ENCODE results near the gene SYTL4. TPM values are rescaled to one million over a fixed set of nuclear protein-coding genes. Genes with fewer than 3 reads are reported as not detected.

The SYTL4 gene
- total RNA-seq, 4 donors from 2014 or later = 14.9 to 30.7 (median 27.8) TPM

GRCh38 chrX:100685284-100685996 lies 46.5 kb downstream of the SYTL4 start:
- H3K9me3 ChIP-seq = no peaks in the 10 kb centered on the region
- peak; percentile 76 to 88 (median 87) for TF ChIP-seq CTCF (IDR thresholded peaks at IDR 0.05)
- TF ChIP-seq POLR2AphosphoS5 (IDR thresholded peaks at IDR 0.05) = no peak
- intact Hi-C loops (cut with DNase I) = loop anchor here (5.0 kb wide), 1 partner anchor 42 kb away; no protein-coding TSS in a partner anchor
- no peak overlapping the region for H3K4me3 ChIP-seq
- no peaks in the 10 kb centered on the region for H3K27me3 ChIP-seq
- H3K4me1 ChIP-seq = peaks cover 0 to 17% (median 3%) of the 10 kb centered on the region in 4 donors
- peaks cover 0 to 30% (median 3%) of the 10 kb centered on the region in 4 donors for H3K36me3 ChIP-seq
- peak; percentile 93 for DNase-seq (ENCODE audit: extremely low spot score)
- WGBS = 38% methylated on average over 5 of the region's 5 CpGs
- H3K27ac ChIP-seq (replicated peaks in 1 of 4) = peak overlapping the region in 1 of 4 donors; percentile 15

- TF ChIP-seq CTCF (IDR thresholded peaks at IDR 0.05) (no peak), POLR2A (IDR thresholded peaks at IDR 0.05; ENCODE audit: low read depth) (no peak), POLR2AphosphoS5 (IDR thresholded peaks at IDR 0.05) (no peak), EP300 (IDR thresholded peaks at IDR 0.05) (no peak)
- Histone ChIP-seq H3K27me3 (no peaks in the 10 kb centered on the region), H3K4me1 (peaks cover 0 to 17% (median 4%) of the 10 kb centered on the region in 4 donors), H3K36me3 (peaks cover 0 to 26% (median 3%) of the 10 kb centered on the region in 4 donors), H3K4me3 (no peak overlapping the region), H3K27ac (replicated peaks in 1 of 4) (no peak overlapping the region), H3K9me3 (no peaks in the 10 kb centered on the region)
- no peak for DNase-seq (ENCODE audit: extremely low spot score)
- intact Hi-C loops (cut with DNase I) = no loop called here
- 84% methylated on average over 8 of the region's 8 CpGs for WGBS
These were observed 49.0 kb downstream of the SYTL4 start for GRCh38 chrX:100682939-100683338.

- Histone ChIP-seq H3K27ac (replicated peaks in 1 of 4) (no peak overlapping the region), H3K9me3 (no peaks in the 10 kb centered on the region), H3K36me3 (peaks cover 0 to 12% (median 0%) of the 10 kb centered on the region in 4 donors), H3K4me3 (no peak overlapping the region), H3K27me3 (no peaks in the 10 kb centered on the region), H3K4me1 (peaks cover 0 to 17% (median 8%) of the 10 kb centered on the region in 4 donors)
- WGBS = 65% methylated on average over 3 of the region's 3 CpGs
- no peak for DNase-seq (ENCODE audit: extremely low spot score)
- intact Hi-C loops (cut with DNase I) = no loop called here
- TF ChIP-seq POLR2AphosphoS5 (IDR thresholded peaks at IDR 0.05) = no peak
- no peak for TF ChIP-seq EP300 (IDR thresholded peaks at IDR 0.05)
- no peak for TF ChIP-seq POLR2A (IDR thresholded peaks at IDR 0.05; ENCODE audit: low read depth)
- no peak for TF ChIP-seq CTCF (IDR thresholded peaks at IDR 0.05)
These were observed 50.3 kb downstream of the SYTL4 start for GRCh38 chrX:100681599-100681998.

- no peaks in the 10 kb centered on the region for H3K27me3 ChIP-seq
- TF ChIP-seq POLR2A (IDR thresholded peaks at IDR 0.05; ENCODE audit: low read depth) = no peak
- TF ChIP-seq POLR2AphosphoS5 (IDR thresholded peaks at IDR 0.05) = no peak
- no peak for TF ChIP-seq EP300 (IDR thresholded peaks at IDR 0.05)
- no peak for TF ChIP-seq CTCF (IDR thresholded peaks at IDR 0.05)
- peaks cover 0 to 12% (median 0%) of the 10 kb centered on the region in 4 donors for H3K36me3 ChIP-seq
- WGBS = 38% methylated on average over 2 of the region's 2 CpGs
- no peak overlapping the region for H3K4me3 ChIP-seq
- H3K9me3 ChIP-seq = no peaks in the 10 kb centered on the region
- H3K27ac ChIP-seq (replicated peaks in 1 of 4) = no peak overlapping the region
- intact Hi-C loops (cut with DNase I) = no loop called here
- no peak for DNase-seq (ENCODE audit: extremely low spot score)
- peaks cover 0 to 14% (median 8%) of the 10 kb centered on the region in 4 donors for H3K4me1 ChIP-seq
These were observed 51.2 kb downstream of the SYTL4 start for GRCh38 chrX:100680756-100681155.
